Activated naive CD4-positive, alpha-beta T cell treated with Interleukin-2 at 50 U/mL for 16 hours (primary cell): ENCODE data around the gene CPSF3.
A peak's percentile ranks its signal among the peaks of the same experiment; 100 is the strongest.

ENCODE experiments used
- DNase-seq: peaks from one replicate; pipeline ENCODE4 v3.0.0-alpha.2; 2020

Gene CPSF3

DNA sequence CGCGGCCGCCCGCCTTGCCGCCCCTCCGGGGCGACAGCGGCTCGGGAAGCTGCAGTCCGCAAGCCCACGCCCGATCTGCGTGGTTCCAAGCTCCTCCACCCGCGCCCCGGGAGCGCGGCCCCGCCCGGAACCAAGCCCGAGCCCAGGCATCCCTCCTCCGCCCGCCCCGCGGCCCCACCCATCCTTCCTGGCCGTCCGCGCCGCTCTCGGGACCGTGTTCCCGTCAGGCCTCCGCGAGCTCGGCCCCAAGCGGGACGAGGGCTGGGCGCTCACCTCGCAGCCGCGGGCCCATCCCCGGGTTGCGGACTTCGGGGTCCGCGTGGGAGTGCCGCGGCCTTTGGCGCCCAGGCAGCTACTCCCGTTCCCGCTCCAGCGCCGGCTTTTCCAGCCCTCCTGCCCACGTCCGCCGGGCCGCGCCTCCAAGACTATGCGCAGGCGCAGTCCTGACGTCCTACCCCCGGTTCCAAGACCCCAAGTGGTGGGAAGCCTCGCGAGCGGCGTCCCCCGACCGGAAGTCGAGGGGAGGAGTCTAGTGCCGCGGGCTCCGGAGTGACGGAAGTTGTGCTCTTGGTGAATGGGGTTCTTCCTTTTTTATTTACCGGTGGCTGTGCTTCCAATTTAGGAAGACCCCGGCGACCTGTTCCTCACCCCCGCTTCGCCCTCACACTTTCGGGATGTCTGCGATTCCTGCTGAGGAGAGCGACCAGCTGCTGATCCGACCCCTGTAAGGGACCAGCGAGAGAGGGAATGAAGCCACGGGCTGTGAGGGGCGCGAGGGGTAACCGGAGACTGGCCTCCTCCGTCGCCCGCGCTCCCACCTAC, at the start of gene CPSF3, which contains the start of gene ITGB1BP1:
TSS of gene CPSF3 (plus strand) at position 555 of the 822 bp plus-strand sequence. CDS start at position 675, 120 bp downstream.
TSS of gene ITGB1BP1 (minus strand) at position 429 of the 822 bp plus-strand sequence. CDS start 4,831 bp downstream, outside the sequence.
- DNase-seq, result peak; percentile 98

DNA sequence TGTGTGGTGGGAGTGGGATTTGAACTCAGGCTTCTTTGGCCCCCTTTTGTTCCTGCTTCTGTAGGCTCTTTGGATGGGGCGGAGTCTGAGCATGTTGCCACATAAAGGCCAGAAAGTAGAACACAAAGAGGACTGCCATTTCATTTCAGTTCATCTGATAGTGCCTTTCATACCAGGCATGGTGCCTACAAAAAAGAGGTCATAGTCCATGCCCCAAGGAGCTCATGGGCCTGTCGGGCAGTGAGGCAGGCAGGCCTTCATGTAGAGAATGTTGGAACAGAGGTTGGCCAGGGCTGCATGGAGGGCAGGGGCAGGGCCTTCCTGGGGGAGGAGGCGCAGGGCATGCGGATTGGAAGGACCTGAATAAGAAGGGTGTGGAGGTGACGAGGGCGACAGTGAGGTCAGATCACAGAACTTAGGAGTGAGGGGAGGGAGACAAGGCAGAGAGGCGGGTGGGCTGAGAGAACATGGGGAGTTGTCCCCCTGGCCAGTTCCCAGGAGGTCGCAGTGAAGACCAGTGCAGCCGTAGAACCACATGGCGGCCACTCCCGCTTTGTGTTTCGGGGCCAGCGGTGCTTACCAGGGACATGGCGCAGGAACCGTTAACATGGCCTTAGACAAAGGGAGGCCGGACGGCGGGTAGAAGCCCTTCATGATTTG, 49.3 kb upstream of the CPSF3 start:
- no peak for DNase-seq

DNA sequence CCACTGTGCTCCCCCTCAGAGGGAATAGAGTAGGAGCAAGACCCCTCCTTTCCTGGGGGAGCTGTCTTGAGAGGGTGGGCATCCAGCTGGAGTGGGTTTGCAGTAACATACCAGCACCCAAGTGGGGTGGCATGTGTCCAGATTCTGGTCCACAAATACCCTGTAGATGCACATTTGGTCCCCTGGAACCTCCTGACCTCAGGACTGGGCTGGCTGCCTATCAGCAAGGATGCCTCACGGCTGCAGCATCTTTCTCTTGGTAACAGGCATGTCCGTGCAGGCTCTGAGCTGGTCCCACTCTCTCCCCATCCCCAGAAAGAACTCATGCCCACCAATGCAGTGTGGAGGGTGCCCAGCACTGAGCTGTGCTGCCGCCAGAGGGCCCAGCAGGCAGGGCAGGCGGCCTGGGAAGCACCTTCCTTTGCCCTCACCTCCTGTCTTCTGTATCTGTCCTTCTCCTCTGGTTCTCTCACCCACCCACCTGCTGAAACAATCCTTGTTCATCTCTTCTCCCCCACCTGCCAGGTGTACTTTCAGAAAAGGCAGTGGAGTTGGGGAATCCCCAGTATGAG, 47.5 kb upstream of the CPSF3 start:
- no peak for DNase-seq

DNA sequence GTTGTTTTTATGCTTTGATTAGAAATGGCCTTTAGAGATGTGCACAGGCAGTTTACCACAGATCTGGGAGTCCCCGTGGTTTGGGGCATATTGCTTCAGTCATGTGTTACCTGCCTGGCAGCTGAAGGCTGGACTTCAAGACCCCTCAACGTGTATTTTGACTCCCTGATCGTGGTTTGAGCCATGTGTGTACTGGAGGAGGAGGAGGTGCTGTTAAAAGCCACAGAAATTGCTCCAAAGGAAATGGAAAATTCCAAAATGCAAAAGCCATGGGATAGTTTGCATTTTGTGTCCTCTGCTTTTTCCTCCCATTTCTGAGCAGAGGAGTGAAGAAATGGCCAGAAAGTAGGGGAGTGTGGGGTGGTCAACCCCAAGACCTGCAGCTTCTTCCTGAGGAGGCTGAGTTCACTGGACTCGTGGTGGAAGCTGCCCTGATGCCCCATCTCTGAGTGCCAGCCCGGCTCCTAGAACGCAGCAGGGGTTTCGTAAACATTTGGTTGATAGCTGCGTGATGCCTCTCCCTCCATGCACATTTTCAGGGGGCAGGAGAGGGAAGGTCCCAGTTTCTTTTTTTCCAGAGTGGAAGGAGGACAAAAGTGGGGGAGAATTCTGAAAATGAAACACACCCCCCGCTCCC, 45.9 kb upstream of the CPSF3 start:
- no peak for DNase-seq

DNA sequence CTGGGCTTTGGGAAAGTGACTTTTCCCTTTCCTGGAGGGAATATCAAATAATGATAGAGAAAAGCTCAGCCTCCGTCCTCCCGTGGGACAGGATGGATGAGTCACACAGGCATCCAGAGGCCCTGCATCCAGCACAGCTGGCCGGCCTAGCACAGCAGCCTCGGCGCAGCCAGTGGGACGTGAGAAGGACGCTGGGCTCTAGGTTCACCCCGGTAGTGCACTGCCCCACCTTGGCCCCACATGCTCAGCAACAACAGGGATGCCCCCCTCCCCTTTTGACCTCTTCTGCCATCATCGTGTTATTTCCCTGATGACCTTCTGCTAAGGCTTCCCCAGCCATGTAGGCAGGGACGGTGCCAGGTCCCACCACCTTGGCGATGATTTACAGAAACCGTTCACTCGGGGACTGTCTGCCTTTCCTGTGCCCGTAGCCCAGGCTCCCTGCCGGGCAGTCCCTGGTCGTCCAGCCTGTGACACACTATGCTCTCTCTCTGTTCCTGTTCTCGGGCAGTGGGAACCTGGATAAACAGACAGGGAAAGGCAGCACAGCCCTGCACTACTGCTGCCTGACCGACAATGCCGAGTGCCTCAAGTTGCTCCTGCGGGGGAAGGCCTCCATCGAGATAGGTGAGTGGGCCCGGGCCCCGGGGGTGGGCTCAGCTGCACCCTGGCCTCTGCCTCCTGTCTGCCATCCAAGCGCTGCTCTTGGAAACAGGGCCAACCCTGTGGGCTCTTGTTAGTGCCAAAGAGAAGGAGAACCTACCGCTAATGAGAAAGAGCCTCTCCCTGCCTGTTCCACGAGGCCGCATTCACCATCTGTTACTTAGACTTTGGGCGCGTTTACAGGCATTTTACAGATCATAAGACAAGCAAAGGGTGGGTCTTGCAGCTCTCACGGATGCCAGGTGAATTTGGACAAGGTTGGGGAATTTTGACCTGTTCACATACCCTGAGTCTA, 44.7 kb upstream of the CPSF3 start:
- no peak for DNase-seq

DNA sequence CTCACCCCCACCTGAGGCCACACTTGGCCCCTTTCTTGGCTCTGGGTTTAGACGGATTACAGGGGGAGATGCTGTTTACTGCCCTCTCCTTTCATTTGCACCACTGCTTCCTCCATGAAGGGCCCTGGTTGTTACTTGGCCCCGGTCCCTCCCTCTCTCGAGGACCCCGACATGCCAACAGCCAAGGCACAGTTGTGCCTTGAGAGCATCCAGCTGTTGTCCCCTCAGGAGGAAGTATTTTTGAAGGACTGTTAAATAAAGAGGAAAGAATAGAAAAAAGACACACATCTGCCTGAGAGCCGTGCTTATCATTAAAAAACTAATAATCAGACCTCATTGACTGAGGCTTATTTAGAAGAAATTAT, 44.1 kb upstream of the CPSF3 start:
- no peak for DNase-seq

DNA sequence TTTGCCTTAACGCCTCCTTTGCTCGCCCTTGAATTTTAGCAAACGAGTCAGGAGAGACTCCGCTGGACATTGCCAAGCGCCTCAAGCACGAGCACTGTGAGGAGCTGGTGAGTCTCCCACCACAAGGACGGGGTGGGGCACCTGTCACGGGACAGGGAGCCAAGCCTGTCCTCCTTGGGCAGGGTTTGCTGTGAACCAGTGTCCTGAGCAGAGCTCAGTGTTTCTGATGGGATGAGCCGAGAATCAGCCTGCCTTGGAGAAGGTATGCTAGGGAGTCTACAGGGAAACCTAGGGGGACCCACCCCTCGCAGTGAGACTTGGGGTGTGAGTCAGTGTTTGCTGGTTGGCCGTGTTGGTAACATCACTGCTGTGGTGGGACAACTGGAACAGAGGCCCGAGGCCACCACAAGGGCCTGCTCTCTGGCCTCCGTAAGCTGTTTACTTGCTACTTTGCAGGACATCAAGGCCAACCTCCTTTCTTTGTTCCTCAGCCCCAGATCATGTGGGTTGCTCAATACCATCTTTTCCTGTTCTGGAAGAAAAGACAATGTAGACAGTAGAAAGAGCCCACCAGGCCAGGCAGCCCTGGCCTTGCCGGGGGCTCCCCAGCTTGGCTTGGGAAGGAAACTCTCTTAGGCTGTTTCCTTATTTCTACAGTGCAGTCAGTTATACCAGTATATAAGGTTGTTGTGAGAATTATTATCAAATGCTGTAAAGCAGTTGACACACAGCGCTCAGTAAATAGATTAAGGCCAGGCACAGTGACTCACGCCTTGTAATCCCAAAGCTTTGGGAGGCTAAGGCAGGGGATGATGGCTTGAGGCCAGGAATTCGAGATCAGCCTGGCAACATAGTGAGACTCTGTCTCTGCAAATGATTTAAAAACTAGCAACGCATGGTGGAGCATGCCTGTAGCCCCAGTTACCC, 42.5 kb upstream of the CPSF3 start:
- no peak for DNase-seq

DNA sequence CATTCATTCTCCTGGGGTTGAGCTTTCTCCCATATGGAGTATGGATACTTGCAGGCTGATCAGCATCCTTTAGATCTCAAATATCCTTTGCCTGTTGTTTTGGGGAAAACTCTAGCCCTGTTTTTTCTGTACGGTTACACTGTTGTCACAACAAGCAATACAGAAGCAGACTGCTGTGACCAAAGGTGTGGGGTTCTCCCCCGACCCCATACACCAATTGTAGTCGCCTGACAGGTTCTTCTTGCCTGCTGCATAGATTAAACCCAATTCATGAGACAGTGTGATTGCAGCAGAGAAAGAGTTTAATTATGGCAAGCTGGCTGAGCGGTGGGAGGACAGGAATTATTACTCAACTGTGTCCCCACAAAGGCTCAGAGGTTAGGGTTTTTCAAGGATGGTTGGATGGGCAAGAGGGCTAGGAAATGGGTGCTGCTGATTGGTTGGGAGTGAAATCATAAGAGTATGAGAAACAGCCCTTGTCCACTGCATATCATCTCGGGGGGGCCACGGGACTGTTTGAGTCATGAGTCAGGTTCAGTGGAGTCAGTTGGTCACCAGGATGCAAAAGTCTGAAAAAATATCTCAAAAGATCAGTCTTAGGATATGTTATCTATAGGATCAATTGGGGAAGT, 40.7 kb upstream of the CPSF3 start:
- DNase-seq, result no peak

DNA sequence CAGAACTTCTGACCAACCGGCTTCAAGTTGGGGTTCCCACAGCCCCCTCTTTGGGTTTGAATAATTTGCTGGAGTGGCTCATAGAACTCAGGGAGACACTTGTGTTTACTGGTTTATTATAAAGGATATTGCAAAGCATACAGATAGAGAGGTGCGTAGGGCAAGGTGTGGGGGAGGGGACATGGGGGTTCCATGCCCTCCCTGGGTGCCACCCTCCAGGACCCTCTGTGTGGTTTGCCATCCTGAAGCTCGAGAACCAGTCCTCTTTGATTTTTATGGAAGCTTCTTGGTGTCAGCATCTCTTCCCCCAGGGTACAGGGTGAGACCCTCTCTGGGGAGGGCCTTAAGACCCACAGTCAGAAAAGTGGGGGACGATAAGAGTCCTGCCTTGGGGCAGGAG, 38.9 kb upstream of the CPSF3 start:
- DNase-seq, result no peak

DNA sequence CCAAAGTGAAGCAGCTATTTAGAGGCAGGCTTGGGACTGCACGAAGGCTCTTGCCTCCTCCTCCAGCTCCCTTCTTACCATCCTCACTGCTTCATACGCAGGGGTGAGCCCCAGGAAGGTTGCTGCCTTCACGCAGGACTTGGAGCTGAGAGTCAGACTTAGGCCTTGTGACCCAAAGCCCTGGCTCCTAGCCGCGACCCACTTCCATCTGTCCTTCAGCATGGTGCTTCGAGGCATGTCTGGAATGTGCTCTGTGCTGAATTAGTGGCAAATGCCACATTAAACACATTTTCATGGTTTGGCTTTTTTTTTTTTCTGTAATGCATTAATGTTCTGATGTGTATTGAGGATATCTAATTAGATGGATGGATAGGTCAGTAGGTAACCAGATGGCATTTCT, 37.6 kb upstream of the CPSF3 start:
- no peak for DNase-seq

DNA sequence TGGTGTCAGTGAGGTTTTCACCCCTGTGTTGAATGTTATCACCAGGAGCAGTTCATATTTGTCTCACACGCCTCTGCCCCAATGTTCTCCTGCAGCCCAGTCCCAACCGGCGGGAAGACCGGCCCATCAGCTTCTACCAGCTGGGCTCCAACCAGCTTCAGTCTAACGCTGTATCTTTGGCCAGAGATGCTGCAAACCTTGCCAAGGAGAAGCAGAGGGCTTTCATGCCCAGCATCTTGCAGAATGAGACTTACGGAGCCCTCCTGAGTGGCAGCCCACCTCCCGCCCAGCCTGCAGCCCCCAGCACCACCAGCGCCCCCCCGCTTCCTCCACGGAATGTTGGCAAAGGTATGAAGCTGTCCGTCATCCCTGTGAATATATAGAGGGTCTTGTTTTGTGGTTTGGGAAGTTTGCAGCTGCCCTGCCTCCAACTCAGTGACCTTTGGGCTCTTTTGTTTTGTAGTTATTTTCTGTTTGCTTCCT, 35.2 kb upstream of the CPSF3 start:
- no peak for DNase-seq

DNA sequence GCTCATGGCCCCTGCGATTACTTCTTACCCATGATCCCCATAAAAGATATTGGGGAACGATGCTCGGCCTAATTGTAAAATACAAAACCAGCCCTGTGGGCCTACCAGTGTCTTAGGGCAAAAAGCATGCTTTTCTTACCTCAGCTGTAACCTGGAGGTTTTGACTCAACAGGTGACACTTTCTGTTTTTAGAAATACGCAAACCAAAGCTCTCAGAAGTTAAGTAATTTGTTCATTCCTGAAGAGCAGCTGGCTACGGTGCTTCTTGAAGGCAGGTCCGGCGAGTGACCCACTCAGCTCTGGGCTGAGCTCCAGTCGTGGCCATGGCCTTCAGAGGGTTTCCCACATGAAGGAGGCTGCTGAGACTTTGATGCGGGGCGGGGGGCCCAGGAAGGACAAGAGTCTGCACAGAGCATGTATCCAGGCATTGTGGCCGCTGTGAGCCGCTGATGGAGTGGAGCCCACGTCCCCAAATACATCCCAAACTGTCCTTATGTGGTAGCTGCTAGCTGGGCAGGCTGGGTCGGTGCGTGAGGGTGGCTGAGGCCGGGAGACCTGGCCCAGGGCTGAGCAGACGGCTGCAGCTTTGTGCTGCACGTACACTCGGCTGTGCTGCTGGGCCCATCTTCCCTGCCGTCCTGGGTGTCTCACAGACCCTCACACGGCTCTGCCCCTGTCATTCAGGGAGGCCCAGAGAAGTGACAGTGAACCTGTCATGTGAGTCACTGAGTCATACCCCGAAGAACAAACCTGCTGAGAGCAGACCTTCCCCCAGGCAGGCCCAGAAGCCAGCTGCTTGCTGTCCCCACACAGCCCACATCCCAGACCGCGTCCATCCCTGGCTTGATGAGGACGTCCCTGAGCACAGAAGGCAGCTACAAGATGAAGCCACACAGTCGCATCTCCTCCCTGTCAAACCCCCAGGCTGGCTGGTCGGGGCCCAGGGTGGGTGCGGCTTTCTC, 34.2 kb upstream of the CPSF3 start:
- no peak for DNase-seq

DNA sequence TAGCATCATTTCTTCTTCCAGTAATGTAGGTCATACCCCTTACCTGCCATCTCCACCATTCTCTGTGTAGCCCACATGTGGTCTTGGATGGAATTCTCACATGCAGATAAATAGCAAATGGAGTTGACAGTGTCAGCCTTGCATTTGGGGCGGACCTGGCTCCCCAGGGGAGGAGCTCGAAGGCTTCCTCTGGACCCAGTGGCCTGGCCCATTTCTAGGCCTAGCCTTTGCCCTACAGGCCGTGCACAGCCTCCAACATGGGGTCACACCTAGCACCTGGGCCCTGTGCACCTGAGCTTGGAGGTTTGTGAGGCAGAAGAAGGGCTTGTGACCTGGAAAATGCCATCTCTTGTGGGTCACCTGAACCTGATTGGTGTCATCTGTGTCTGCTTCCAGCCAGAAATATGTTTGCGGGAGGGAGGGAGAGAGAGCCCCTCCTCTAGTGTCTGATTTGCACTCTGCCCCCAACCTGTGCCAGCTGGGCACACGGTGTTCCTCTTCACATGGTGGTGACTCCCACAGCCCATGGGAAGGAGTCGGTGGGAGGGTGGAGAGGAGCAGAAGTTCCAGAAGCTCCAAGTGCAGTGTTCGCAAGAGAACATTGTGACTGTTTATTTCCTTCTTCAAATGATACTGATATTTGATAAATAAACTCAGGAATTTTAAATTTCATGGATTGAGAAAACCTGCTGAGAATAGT, 33.2 kb upstream of the CPSF3 start:
- DNase-seq, result no peak

DNA sequence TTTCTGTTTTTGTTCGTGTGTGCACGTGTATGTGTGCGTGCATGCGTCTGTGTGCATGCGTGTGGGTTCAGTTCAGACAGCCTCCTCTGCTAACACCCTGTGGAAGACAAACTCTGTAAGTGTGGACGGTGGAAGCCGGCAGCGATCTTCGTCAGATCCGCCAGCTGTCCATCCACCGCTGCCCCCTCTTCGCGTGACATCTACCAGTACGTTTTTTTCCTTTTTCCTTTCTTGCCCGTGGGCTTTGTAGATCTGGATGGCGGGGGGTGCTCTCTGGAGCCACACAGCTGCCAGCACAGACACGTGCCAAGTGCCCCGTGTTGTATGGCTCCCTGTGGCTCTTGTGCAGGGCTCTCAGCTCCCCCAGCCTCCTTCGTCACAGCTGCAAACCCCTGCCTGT, 32.5 kb upstream of the CPSF3 start:
- no peak for DNase-seq

DNA sequence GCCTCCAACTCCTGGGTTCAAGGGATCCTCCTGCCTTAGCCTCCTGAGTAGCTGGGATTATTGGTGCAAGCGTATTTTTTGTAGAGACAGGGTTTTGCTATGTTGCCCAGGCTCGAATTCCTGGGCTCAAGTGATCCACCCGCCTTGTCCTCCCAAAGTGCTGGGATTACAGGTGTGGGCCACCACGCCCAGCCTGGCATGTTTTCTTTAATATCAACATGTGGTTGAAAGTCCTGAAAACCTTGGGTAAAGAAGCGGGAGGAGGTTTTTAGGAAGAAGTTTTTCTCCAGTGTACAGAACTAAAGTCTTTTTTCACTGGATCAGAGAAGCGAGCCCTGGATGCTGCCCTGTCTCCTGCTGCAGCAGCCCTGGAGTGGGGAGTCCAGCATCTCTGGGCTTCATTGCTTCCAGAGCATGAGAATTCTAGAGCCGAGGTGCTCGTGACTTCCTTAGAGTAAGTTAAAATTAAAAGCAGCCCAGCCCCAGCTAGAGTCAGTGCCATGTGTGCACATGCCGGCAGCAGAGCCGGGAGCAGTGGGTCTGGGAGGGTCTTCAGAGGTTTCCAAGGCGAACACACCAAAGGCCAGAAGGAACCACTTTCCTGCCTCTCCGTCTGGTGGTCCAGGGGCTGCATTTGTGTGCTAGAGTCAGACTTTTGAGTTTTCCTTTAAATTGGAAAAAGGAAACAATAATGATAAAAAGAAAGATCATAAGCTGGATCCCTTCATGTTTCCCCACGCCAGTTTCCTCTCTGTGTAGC, 31.3 kb upstream of the CPSF3 start:
- no peak for DNase-seq

DNA sequence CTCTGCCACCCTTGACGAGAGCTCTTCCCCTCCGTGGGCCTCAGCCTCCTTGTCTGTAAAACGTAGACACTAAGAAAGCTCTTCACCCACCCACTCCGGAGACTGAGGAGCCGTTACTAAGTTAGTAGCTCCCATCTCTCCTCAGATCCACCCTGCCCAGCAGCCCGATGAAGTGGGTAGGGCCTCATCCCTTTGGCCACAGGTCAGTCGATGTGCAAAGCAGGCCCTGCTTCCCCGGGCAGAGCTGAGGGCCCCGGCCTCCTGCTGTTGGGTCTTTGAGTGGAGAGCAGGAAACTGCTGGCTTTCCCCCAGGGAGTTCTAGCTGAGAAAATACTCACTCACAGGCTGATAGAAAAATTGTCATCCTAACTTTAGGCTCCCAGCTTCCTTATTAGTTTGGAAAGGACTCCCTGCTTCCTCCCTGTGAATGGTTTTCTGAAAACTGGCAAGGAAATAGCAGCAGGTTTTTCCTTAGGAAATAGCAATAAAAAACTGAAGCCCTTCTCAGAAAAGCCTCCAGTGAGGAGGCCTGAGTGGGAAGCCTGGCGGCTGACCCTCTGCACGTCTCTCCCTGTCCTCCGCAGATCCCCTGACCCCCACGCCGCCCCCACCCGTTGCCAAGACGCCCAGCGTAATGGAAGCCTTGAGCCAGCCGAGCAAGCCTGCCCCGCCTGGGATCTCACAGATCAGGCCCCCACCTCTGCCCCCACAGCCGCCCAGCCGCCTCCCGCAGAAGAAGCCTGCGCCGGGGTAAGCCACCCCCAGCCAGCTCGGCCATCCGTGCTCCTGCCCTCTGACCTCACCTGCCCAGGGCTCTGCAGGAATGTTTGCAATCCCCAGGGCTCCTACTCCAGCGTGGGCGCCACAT, 30.3 kb upstream of the CPSF3 start:
- no peak for DNase-seq

DNA sequence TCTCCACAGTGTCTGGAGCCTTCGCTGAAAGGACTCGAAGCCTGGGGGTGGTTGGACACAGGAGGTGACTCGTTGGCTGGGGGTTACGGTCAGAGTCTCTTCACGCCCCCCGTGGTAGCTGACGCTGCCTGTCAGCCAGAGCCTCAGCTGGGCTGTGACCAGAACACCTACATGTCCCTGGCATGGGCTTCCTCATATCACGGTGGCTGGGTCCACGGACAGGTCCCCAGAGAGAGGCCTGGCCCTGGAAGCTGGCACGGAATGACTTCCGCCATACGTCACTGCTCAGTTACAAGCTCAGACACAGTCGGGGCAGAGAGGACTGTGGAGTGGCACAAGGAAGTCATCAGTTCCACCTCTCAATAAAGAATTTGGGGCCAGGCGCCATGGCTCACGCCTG, 28.6 kb upstream of the CPSF3 start:
- DNase-seq, result no peak
